Measurements from ENCODE around the gene CNOT10. TPM values are rescaled to one million over a fixed set of nuclear protein-coding genes. Genes with fewer than 3 reads are reported as not detected.
"Not testable (repeated sequence)": the region's sequence is repeated elsewhere in the genome, so short reads cannot be mapped to it uniquely, and the experiment has no call there.

CNOT10 gene
- total and polyA plus RNA-seq, 8 donors = 11.1 to 23.0 (median 14.4) TPM

- DNase-seq = no peak
- Histone ChIP-seq H3K27me3 (no peaks in the 10 kb centered on the region), H3K27ac (no peak overlapping the region), H3K4me1 (no peaks in the 10 kb centered on the region), H3K36me3 (no peaks in the 10 kb centered on the region), H3K4me3 (no peak overlapping the region), H3K9me3 (no peaks in the 10 kb centered on the region)
- FAIRE-seq = peak; percentile 99
- no peak for ATAC-seq
- intact Hi-C loops (cut with DNase I) = loop anchor here in 1 of 3 donors (10.0 kb wide), 1 partner anchor 50 kb away; no protein-coding TSS in a partner anchor
- TF ChIP-seq CTCF (IDR thresholded peaks at IDR 0.05) = no peak
Observed at GRCh38 chr3:32644380-32644779, 40.6 kb upstream of the CNOT10 start.

GRCh38 chr3:32646761-32647160 lies 38.2 kb upstream of the CNOT10 start:
- Histone ChIP-seq H3K27me3 (no peaks in the 10 kb centered on the region), H3K4me1 (no peaks in the 10 kb centered on the region), H3K27ac (no peak overlapping the region), H3K4me3 (no peak overlapping the region), H3K9me3 (no peaks in the 10 kb centered on the region), H3K36me3 (no peaks in the 10 kb centered on the region)
- intact Hi-C loops (cut with DNase I) = loop anchor here in 1 of 3 donors (10.0 kb wide), 1 partner anchor 52 kb away; no protein-coding TSS in a partner anchor
- FAIRE-seq = no peak
- ATAC-seq = no peak
- no peak for DNase-seq
- TF ChIP-seq CTCF (IDR thresholded peaks at IDR 0.05) = no peak
- 37 to 44% methylated on average over 1 of the region's 1 CpG for WGBS, 2 donors

- H3K27me3 ChIP-seq; FAIRE-seq; intact Hi-C loops (cut with DNase I); H3K4me1 ChIP-seq; DNase-seq; H3K36me3 ChIP-seq; ATAC-seq; H3K4me3 ChIP-seq; H3K27ac ChIP-seq; H3K9me3 ChIP-seq: not testable (repeated sequence)
- 95% methylated on average over 9 of the region's 9 CpGs for WGBS, 2 donors
Observed at GRCh38 chr3:32652337-32653100, 32.5 kb upstream of the CNOT10 start.

GRCh38 chr3:32655167-32655566 lies 29.8 kb upstream of the CNOT10 start:
- no peaks in the 10 kb centered on the region for H3K9me3 ChIP-seq
- H3K27ac ChIP-seq = no peak overlapping the region
- H3K4me1 ChIP-seq = no peaks in the 10 kb centered on the region
- no peak for TF ChIP-seq CTCF (IDR thresholded peaks at IDR 0.05)
- DNase-seq (no peak), FAIRE-seq (no peak), ATAC-seq (no peak)
- 48 to 59% methylated on average over 3 of the region's 3 CpGs for WGBS, 2 donors
- no peak overlapping the region for H3K4me3 ChIP-seq
- intact Hi-C loops (cut with DNase I) = no loop called here
- no peaks in the 10 kb centered on the region for H3K27me3 ChIP-seq
- no peaks in the 10 kb centered on the region for H3K36me3 ChIP-seq

GRCh38 chr3:32660634-32661033 lies 24.4 kb upstream of the CNOT10 start:
- no peak for ATAC-seq
- intact Hi-C loops (cut with DNase I) = no loop called here
- no peak for DNase-seq
- no peaks in the 10 kb centered on the region for H3K27me3 ChIP-seq
- H3K4me1 ChIP-seq = no peaks in the 10 kb centered on the region
- FAIRE-seq = no peak
- H3K36me3 ChIP-seq = no peaks in the 10 kb centered on the region
- H3K9me3 ChIP-seq = no peaks in the 10 kb centered on the region
- no peak overlapping the region for H3K4me3 ChIP-seq
- WGBS, 2 donors = 76 to 93% methylated on average over 3 of the region's 3 CpGs
- H3K27ac ChIP-seq = no peak overlapping the region
- TF ChIP-seq CTCF (IDR thresholded peaks at IDR 0.05) = no peak
